ENCODE results near the gene CSK. TPM values are rescaled to one million over a fixed set of nuclear protein-coding genes. Genes with fewer than 3 reads are reported as not detected.

Gene CSK
- total RNA-seq, 1 experiment from 2014 or later: 49.2 TPM

GRCh38 chr15:74750751-74751150 lies 31.1 kb upstream of the CSK start:
- Histone ChIP-seq H3K79me2 (ENCODE audit: insufficient read depth, low read length) (no peaks in the 10 kb centered on the region), H3K4me2 (ENCODE audit: insufficient read depth, insufficient read length, low read length) (no peak overlapping the region), H4K8ac (replicated peaks; ENCODE audit: insufficient read length, low read depth, low read length) (no peak overlapping the region), H2BK12ac (ENCODE audit: insufficient read length, low read depth, low read length) (no peak overlapping the region), H3K4ac (ENCODE audit: low read depth, low read length) (no peak overlapping the region), H3K9me3 (ENCODE audit: control insufficient read depth, low read depth, low read length) (no peaks in the 10 kb centered on the region), H4K20me1 (ENCODE audit: control insufficient read depth, insufficient read depth, insufficient read length) (no peaks in the 10 kb centered on the region), H4K5ac (ENCODE audit: insufficient read length, low read depth, low read length) (no peak overlapping the region), H2BK20ac (ENCODE audit: low read depth, low read length, poor library complexity, severe bottlenecking) (no peak overlapping the region), H3K9ac (ENCODE audit: extremely low read depth, insufficient read length, low read length) (no peak overlapping the region), H2AK5ac (ENCODE audit: insufficient read length, low read length) (no peak overlapping the region), H3K56ac (ENCODE audit: insufficient read length, low read depth, low read length) (no peak overlapping the region), H3K4me1 (ENCODE audit: insufficient read depth, low read length) (no peaks in the 10 kb centered on the region), H3K23me2 (ENCODE audit: insufficient read length, low read depth, low read length, poor library complexity, severe bottlenecking) (no peaks in the 10 kb centered on the region), H3K27me3 (ENCODE audit: insufficient read depth, low read length) (no peaks in the 10 kb centered on the region; the same call in 1 of the 2 replicates), H3K18ac (ENCODE audit: insufficient read length, low read depth, low read length) (no peak overlapping the region), H3K79me1 (ENCODE audit: insufficient read depth, low read depth, low read length, poor library complexity, severe bottlenecking) (no peaks in the 10 kb centered on the region), H2AFZ (ENCODE audit: low read length) (no peak overlapping the region), H3K14ac (ENCODE audit: insufficient read depth, low read length) (no peak overlapping the region; the same call in 1 of the 2 replicates), H2BK120ac (ENCODE audit: low read depth, low read length, poor library complexity, severe bottlenecking) (no peak overlapping the region), H3K27ac (ENCODE audit: insufficient read length, low read depth, low read length) (no peak overlapping the region), H3K23ac (ENCODE audit: insufficient read length, low read depth, low read length) (no peak overlapping the region), H2BK15ac (ENCODE audit: low read depth, low read length) (no peak overlapping the region), H4K91ac (ENCODE audit: insufficient read length, low read depth, low read length) (no peak overlapping the region), H3T11ph (ENCODE audit: low read length) (no peak overlapping the region), H2BK5ac (ENCODE audit: insufficient read length, low read length) (no peak overlapping the region)
- no peak for DNase-seq
- no peak for TF ChIP-seq CTCF (conservative IDR thresholded peaks at IDR 0.05)
- WGBS (ENCODE audit: extremely low coverage, insufficient read length, low lambda C conversion rate): no CpG with 5 or more reads among the region's 2 CpGs
- H3K36me3 Mint-ChIP-seq (ENCODE audit: insufficient read depth in 1 of 3, low read depth in 3 of 3): no peaks in the 10 kb centered on the region
- no peak overlapping the region for H3K27ac Mint-ChIP-seq
- H3K4me3 Mint-ChIP-seq: no peak overlapping the region
- peaks cover 38% of the 10 kb centered on the region for H3K27me3 Mint-ChIP-seq (ENCODE audit: low read depth)
- H3K9me3 Mint-ChIP-seq: no peaks in the 10 kb centered on the region
- H3K4me1 Mint-ChIP-seq: peaks cover 10 to 23% of the 10 kb centered on the region in 2 experiments

Measured in H9 (cell line).